ENCODE measurements around the gene PDCD1.

Gene PDCD1

DNA sequence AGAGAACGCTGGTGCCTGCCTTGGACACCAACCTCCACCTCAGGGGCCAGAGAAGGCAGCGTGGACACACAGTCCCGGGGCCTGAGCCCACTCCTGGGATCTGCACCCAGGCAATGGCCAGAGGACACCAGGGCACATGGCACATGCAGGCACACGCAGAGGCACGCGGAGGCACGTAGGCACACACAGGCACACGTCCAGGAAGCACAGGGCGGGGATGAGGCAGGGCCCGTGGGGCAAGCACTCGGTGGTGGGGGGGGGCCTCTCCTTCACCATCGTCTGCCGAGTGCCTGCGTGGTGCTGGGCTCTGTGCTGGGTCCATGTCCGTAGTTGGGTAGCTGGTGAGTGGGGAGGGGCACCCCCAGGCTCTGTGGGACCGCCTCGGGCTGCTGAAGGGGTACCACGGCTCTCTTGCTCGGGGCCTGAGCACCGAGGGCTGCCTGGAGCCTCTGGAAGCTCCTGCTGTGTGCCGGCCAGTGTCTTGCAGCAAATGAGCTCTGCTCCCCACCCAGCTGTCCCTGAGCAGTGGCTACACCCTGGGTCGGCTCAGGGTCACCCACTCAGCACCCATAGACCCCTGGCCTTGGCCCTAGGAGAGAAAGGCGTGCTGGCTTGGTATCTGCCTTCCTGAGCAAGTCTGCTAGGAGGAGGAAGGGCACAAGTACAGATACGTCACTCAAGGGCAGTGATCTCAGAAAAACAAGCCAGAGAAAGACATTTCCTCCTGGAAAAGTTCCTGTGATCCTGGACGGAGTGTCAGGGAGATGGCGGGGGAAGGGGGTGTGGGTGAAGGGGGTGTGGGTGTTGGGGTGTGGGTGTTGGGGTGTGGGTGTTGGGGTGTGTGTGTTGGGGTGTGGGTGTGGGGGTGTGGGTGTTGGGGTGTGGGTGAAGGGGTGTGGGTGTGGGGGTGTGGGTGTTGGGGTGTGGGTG is 37.3 kb upstream of the PDCD1 start:
- no peak for DNase-seq (ENCODE audit: low read depth)

DNA sequence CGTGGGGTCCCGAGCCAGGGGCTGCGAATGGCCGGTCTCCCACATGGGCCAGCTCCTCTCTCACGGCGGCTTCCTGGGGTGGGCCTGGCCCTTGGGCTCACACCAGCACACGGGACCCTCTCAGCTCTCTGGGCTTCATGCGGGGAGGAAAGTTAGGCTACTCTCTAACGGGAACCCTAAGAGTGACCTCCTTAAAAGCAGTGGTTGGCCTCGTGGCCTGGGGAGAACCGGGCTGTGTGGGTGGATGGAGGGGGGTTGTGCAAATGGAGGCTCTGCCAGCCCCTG is 36.7 kb upstream of the PDCD1 start:
- DNase-seq (ENCODE audit: low read depth): no peak

DNA sequence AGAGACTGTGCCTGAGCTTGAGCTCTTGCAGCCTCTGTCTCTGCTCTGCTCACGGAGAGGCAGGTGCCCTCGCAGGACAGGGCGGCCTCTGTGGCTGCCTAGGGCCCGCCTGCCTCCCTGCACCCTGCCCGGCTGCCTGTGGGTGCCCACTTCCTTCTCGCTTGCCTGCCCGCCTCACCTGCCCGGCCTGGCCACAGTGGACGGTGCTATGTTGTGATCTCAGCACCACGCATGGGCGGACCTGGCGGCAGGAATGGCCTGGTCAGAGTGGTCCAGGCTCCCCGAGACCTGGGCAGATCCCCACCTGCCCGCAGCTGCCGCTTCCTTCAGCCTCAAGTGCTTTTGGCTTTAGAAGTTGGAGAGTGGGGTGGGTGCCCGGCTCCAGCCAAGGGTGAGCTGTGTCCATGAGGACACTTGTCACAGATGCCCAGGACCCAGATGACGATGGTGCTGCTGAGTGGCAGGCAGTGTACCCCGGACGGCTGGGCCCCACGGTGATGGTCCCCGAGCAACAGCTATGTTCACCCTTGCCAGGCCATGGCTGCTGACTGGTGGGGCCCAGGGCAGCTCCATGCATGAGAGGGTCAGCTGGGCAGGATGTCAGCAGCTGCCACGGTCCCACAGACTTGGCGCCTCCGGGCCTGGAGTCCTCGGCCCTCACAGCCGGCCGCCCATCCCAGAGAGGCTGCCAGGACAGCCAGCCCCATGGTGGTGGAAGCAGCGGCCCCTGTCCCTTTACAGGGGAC is 36.2 kb upstream of the PDCD1 start:
- DNase-seq (ENCODE audit: low read depth): no peak

DNA sequence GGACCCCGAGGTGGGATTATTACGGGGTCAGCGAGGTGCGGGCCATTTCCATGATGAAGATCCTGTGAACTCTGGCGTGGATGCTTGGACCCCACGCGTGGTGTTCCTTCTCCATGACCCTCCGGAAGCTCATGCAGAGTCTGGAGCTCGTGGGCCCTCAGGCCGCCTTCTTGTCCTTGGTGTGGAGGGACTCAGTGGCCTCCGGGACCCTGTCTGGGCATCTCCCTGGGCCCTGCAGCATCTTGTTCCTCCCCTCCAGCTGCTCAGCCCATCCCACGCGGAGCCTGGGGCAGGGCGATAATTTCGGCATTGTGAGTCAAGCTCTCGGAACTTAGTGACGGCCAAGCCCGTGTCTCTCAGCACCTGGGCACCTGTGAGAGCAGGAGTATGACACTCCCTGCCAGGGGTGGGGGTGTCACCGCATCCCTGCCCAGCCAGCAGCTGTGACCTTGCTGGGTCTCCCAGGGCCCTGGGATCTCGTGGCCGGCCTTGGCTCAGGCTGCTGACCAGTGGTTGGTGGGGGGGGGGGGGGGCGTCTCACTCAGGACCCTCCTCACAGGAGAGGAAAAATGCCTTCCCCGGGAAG is 35.5 kb upstream of the PDCD1 start:
- no peak for DNase-seq (ENCODE audit: low read depth)

DNA sequence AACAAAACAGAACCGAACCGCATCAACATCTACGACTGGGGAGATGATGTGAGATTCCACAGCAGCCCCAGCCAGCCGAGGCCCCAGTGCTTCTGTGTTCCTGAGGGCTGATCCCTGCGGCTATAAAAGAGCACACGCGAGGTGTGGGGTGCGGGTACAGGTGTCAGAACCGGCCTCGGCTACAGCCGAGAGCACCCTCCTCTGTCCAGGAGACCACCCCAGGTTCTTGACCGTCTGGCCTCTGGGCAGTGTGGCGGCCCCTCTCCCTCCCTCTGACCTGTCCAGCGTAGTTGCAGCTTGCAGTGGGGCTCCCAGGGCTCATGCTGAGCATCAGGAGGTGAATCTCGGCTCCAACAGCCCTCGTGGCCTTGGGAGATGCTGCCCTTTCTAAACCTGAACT is 34.6 kb upstream of the PDCD1 start:
- DNase-seq (ENCODE audit: low read depth): no peak

DNA sequence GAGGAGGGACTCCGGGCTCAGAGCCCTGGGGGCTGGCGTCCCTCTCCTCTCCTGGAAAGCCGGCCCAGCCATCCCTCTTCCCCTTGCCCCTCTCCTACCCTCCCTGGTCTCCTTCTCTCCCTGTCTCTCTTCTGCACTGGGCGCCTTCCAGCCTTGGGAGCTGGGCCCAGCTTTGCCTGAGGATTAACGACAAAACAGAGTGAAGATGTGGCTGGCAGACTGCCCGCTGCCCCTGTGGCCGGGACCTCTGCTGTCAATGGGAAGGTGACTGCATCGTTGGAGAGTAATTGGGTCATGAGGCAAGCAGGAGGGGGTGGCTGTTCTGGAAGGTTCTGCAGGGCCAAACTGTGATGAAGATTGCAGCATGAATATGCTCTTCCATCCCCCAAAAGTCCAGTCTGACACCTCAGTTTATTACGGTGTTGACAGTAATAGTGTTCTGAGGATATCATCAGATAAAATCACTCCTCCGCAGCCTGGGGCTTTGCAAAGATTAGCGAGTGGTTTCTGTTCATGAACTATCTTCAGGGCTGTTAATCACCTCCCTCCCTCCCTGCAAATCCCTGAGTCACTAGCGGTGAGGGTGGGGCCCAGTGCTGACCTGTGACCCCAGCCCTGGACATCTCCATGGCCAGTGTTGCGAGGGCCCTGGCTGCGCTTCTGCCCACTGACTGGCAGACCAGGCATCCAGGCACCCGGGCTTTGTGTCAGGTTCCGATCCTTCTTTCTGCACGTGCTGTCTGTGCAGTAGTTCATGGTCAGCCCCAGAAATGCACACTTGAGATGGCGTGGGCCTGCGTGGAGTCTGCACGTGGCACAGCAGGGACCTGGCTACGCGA is 33.8 kb upstream of the PDCD1 start:
- no peak for DNase-seq (ENCODE audit: low read depth)

DNA sequence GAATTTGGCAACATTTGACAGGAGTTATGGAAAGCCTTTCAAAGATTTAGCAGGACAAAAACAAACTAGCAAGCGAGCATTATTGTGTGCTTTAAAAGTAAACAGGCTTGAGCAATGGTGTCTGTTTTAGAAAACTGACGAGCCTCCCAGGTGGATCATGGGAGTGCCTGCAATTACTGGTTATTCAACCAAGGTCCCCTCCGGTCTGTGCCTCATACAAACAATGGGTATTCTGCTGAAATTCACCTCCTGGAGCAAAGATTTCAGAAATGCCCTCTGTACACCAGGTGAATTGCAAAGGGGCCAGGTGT is 33.2 kb upstream of the PDCD1 start:
- DNase-seq (ENCODE audit: low read depth): no peak

DNA sequence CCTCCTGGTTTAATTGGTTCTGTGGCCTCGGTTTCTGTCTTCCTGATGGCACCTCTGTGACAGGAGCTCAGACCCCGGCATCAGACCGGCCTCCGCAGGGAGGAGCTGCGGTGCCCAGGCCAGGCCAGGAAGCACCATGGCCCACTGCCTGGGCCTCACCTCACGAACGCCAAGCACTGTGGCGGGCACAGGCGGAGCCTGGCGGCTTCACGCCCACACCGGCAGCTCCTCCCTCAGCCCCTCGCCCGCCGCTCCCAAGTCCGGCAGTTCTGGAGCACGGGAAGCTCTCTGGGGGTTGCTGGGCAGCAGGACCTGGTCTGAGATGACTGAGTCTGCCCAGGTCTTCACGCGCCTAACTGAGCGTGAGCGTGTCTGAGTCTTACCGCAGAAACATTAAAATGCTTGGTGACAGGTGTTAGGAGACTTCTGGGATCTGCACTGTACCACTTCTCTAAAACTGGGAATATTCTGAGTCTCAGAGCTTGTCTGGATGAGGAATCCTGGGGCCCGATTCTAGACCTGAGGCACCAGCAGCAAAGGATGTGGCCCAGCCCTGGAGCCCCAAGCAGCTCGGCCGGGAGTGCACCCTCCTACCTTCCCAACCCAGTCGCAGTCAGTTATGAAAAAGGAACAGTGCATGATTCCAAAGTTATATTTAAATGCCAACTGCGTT is 32.8 kb upstream of the PDCD1 start:
- DNase-seq (ENCODE audit: low read depth): no peak

DNA sequence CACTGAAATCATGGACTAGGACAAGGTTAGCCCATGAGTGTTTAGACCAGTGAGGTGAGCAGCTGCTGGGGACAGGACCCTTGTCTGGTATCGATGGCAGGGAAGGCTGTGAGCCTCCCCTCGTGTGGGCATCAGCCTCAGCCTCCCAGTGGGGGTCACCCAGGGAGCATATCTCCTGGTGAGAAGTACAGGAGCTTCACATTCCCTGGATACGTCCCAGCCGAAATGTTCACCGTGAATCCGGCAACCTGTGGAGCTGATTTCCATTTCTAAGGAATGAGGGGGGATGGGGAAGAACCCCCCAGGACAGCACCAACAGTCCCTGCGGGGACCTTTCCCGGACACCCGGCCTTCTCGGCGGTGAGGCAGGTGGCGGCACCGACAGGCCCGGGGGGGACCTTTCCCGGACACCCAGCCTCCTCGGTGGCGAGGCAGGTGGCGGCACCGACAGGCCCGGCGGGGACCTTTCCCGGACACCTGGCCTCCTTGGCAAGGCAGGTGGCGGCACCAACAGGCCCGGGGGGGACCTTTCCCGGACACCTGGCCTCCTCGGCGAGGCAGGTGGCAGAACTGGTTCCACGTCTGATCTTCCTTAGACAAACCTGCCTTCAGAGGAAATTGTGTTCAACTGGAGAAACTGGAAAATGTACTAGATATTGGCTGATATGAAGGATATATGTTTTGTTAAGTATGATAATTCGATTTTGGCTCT is 32.0 kb upstream of the PDCD1 start:
- DNase-seq (ENCODE audit: low read depth): no peak

DNA sequence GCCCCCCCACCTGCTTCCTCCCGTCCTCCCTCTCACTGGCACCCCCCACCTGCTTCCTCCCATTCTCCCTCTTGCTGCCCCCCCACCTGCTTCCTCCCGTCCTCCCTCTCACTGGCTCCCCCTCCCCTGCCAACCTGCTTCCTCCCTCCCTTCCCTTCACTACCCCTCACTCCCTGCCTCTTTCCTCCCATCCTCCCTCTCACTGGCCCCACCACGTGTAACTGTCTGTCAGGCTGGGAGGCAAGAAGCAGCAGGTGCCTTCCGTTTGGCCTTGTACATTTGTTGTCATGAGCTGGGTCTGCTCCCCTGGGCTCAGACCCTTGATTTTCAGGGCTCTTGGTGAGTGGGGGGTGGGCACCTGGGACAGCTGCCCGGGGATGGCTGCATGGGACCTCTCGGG is 29.9 kb upstream of the PDCD1 start:
- no peak for DNase-seq (ENCODE audit: low read depth)

DNA sequence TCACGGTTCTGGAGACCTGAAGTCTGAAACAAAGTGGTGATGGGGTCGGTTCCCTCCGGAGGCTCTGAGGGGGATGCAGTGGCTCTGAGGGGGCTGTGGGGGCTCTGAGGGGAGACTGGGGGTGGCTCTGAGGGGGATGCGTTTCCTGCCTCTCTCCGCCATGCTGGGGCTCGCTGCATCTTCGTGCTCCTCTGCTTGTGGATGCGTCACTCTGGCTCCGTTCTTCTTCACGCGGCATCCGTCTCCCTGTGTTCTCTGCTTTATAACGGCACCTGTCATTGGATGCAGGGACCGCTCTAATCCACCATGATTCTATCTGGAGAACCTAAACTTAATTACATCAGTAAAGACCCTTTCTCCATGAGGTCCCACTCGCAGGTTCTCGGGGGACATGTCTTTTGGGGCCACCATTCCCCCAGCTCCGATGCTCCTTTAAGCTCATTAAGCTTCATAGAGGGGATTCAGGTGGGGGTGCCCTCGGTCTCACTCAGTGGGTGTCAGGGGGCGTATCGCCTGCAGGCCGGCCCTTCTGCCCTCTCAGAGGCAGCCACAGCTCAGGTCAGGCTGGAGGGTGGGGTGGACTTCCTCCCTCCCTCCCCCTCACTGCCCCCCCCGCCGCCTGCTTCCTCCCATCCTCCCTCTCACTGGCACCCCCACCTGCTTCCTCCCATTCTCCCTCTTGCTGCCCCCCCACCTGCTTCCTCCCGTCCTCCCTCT is 29.3 kb upstream of the PDCD1 start:
- DNase-seq (ENCODE audit: low read depth): no peak

DNA sequence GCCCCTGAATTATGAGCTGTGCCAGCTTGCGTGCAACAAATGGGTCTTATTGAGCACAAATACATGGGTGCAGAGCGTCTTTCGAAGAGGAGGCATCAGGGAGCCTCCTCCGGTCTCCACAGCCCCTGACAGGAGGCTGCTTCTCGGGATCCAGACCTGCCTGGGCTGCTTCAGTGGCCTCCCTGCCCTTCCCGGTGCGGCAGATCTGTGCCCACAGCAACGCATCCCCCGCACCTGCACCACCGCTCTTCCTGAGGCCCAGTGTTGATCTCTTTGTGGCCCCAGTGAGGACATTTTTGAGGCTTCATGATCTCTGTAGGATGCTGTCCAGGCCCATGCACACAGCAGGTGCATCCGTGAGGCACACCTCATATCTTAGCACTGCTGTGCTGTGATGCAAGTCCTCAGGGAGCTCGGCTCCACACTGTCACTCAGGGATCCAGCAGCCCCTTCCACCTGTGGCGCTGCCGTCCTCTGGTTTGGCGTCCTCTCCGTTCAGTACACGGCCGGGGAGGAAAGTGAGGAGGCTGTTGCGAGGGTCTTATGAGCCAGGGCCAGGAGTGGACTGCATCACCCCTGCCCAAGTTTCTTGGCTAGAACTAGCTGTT is 28.2 kb upstream of the PDCD1 start:
- no peak for DNase-seq (ENCODE audit: low read depth)

DNA sequence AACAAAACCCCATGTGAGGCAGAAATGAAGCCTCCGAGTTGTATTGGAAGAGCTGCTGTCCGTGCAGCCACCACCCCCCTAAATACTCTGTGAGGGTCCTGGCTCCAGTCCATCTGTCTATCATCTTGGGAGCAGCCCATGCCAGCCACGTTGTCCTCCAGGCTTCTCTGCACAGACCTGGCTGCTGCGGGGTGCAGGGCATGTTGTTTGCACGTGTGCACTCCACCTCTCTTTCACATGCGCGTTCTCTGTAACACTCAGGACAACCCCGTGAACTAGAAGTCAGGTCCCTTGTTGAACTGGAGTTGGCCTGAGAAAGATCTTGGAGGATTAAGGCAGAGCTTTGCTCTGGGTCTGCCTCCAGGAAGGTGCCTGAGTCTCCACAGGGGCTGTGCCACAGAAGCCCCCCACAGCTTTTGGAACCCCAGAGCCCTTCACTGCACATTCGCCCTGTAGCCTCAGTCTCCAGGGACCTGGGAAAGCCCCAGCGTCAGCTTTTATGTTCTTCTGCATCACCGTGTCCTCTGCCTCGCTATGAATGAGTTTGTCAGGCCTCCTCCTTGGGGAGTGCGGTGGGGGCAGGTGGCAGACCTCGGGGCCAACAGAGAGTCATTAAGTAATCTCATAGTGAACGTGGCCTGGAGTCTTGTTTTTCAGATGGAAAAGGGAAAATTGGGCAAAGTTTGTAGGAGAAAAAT is 27.4 kb upstream of the PDCD1 start:
- DNase-seq (ENCODE audit: low read depth): no peak

DNA sequence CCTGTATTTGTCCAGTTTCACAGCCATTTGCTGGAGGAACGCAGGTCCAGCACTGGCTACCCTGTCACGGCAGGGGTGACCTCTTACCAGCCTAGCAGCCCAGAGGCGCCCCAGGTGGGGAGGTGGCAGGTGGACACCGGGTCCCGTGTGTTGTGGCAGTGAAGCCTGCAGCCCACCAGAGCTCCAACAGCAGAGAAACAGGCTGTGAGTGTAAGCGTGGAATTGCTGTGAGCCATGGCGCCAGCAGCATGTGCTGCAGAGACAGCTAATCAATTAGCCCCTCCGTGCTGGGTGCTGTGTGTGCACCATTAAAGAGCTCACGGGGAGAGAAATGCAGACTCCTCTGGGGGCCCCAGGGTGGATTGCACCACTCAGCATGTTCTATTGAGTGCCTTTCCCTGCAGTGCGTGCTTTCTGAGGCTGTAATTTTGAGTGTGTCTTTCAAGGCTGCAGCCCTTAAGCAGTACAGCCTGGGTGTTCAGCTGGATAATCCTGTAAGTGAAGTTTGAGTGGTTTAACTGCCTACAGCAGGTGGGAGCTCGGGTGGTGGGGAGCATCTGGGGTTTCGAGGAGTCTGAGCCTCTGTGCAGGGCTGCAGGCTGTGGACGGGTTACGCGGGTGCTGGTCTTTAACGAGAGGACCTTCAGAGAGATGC is 26.7 kb upstream of the PDCD1 start:
- DNase-seq (ENCODE audit: low read depth): no peak

DNA sequence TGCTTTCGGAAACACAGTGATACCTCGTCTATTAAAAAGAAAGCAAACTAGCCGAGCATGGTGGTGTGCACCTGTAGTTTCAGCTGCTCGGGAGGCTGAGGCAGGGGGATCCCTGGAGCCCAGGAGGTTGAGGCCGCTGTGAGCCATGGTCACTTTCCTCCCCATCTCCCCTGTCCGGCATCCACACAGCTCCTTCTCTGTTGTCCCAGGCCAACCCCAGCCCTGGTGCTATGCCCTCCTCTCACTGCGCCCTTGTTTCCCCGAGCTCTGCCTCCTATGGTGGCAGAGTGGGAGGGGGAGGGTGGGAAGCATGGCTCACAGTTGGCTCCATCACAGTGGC is 26.2 kb upstream of the PDCD1 start:
- no peak for DNase-seq (ENCODE audit: low read depth)

DNA sequence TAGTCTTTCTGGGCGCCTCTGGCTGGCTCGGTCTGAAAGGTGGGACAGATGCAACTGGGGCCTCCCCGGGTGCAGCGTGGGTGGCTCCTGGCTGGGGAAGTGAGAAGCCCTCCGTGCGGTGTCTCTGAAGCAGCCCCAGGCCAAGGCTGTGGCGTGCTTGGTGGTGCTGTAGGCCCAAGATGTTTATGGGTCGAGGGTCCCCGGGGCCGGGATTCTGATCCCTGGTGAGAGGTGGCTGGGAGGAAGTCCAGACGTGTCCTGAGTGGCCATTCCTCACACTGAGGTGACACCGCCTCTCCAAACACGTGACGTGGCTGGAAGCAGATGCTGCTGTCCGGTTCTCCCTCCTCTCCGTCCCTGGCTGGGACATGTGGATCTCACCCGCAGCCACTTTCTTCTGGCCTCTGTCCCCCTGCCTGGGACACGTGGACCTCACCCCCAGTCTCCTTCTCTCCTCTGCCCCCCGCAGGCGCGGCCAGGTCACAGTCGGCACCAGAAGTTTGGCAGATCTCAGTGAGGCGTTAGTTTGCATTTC is 23.5 kb upstream of the PDCD1 start:
- no peak for DNase-seq (ENCODE audit: low read depth)

DNA sequence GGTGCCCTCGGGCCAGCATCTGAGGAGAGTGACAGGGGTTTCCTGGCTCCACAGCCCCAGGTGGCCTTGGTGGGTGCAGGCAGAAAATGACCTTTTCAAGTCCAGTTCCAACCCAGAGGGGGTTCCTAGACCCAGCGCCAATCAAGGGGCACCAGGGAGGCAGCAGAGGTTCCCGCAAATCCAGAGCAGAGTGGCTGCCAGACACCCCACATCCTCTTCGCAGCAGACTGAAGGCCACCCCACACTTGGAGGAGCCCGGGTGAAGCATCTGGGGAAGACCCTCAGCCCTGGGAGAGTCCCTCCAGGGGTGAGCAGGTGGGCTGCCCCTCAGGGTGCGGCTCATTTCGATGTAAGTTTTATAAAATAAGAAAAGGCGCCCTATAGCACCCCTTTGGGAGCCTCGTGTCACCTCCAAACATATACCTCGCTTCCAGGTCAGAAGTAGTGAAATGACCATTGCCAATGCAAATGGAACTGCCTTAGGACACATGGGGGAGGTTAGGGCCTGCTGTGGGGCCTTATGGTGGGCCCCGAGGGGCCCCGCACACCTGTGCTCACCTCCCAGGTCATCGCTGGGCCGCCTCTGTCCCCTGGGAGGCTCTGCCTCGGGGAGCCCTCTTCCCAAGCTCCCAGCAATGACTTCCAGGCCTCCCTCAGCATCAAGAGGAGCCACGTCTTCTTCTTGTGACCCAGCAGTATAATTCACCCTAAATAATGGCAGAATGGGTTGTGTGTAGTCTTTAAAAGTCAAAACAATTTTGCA is 21.8 kb upstream of the PDCD1 start:
- no peak for DNase-seq (ENCODE audit: low read depth)

DNA sequence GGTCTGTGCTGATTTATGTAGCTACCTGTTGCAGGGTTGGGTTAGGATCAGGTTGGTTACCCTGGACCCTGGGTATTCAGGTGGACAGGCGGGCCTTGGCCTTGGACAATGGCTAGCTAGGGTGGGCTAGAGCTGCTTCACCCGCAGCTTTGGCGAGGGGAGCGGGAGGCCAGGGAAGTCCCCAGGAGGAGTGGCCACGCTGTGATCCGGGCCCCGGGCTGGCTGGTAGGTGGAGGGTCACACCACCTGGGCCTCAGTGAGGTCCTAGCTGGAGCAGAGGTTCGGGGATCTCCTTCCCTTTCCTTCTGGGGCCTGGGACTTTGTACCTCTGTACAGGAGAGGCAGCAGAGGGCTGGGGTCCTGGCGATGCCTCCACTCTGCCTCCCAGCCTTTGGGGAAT is 20.6 kb upstream of the PDCD1 start:
- DNase-seq (ENCODE audit: low read depth): no peak

Data from T follicular helper cell (primary cell).